ENCODE data around the gene ACTRT2. TPM values are rescaled to one million over a fixed set of nuclear protein-coding genes. Genes with fewer than 3 reads are reported as not detected.

Gene ACTRT2
- polyA plus RNA-seq, 1 of the 3 experiments (the other 2 are of a cell fraction): not detected

- peaks cover 63% of the 10 kb centered on the region for H3K27me3 ChIP-seq (ENCODE audit: insufficient read depth)
Observed at GRCh38 chr1:3067301-3067670, 46.0 kb downstream of the ACTRT2 start.

More at GRCh38 chr1:3067301-3067670, 46.0 kb downstream of the ACTRT2 start:
- no peak for DNase-seq
- Histone ChIP-seq H3K27ac (ENCODE audit: low read depth in 2 of 2, low read length in 1 of 2) (no peak overlapping the region), H3K9me2 (no peaks in the 10 kb centered on the region), H4K20me1 (ENCODE audit: insufficient read depth) (no peaks in the 10 kb centered on the region), H3F3A (replicated peaks; ENCODE audit: insufficient read depth) (no peaks in the 10 kb centered on the region), H3K9me3 (no peaks in the 10 kb centered on the region), H3K36me3 (replicated peaks in 1 of 2; ENCODE audit: control insufficient read depth in 1 of 2, insufficient read depth in 2 of 2, low read length in 1 of 2) (no peaks in the 10 kb centered on the region), H3K4me2 (no peak overlapping the region), H3K9ac (no peak overlapping the region), H2AFZ (ENCODE audit: low read depth) (no peak overlapping the region), H3K79me2 (ENCODE audit: insufficient read depth) (no peaks in the 10 kb centered on the region), H3K4me3 (ENCODE audit: low read depth in 2 of 2, low read length in 1 of 2) (no peak overlapping the region), H3K4me1 (ENCODE audit: control insufficient read depth in 1 of 2, insufficient read depth in 2 of 2, low read depth in 1 of 2, low read length in 1 of 2) (no peaks in the 10 kb centered on the region)
- ChIA-PET POLR2A (no interaction called here), CTCF (no interaction called here)
- TF ChIP-seq TEAD4 (IDR thresholded peaks at IDR 0.05; ENCODE audit: borderline replicate concordance, insufficient read depth): no peak
- no peak for TF ChIP-seq REST (IDR thresholded peaks at IDR 0.05; ENCODE audit: low read depth, low read length)
- no peak for TF ChIP-seq RCOR1 (IDR thresholded peaks at IDR 0.05; ENCODE audit: low read length)
- no peak for TF ChIP-seq IRF3 (IDR thresholded peaks at IDR 0.05; ENCODE audit: low read depth, low read length)
- TF ChIP-seq FOSL2 (IDR thresholded peaks at IDR 0.05; ENCODE audit: borderline replicate concordance, low read depth): no peak
- WGBS (ENCODE audit: low lambda C conversion rate): 42% methylated on average over 2 of the region's 29 CpGs

Measured in SK-N-SH (cell line).